ENCODE measurements around the gene DNAI1. TPM values are rescaled to one million over a fixed set of nuclear protein-coding genes. Genes with fewer than 3 reads are reported as not detected.

The DNAI1 gene
- total RNA-seq, 1 donor from 2014 or later: not detected

DNA sequence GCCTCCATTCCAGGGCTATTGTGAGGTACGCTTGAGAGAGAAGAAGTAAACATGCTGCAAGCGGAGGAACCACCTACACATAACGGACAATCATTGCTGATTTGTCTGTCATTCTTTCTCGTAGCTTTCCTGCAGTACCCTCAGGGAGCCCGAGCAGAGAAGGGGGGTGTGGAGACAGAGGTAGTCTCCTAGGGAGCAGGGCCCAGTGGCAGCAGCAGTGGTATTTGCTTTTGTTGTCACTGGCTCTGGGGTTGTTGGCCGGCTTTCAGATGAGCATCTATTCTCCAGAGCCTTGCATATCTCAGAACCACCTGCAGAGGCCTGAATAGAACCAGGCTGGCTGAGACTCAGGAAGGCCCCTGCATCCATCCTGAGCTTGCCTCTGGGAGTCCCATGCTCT is 44.3 kb downstream of the DNAI1 start:
- H3K27me3 ChIP-seq (ENCODE audit: control insufficient read depth, insufficient read depth, low read length): peaks cover 9% of the 10 kb centered on the region
- FAIRE-seq: no peak
- DNase-seq (ENCODE audit: low read depth): no peak
- H3K36me3 ChIP-seq (ENCODE audit: control insufficient read depth, insufficient read depth, low read length): no peaks in the 10 kb centered on the region
- TF ChIP-seq, protein P1, sequence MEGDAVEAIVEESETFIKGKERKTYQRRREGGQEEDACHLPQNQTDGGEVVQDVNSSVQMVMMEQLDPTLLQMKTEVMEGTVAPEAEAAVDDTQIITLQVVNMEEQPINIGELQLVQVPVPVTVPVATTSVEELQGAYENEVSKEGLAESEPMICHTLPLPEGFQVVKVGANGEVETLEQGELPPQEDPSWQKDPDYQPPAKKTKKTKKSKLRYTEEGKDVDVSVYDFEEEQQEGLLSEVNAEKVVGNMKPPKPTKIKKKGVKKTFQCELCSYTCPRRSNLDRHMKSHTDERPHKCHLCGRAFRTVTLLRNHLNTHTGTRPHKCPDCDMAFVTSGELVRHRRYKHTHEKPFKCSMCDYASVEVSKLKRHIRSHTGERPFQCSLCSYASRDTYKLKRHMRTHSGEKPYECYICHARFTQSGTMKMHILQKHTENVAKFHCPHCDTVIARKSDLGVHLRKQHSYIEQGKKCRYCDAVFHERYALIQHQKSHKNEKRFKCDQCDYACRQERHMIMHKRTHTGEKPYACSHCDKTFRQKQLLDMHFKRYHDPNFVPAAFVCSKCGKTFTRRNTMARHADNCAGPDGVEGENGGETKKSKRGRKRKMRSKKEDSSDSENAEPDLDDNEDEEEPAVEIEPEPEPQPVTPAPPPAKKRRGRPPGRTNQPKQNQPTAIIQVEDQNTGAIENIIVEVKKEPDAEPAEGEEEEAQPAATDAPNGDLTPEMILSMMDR (IDR thresholded peaks at IDR 0.05; ENCODE audit: insufficient read depth, low read length, severe bottlenecking): no peak
- H3K4me3 ChIP-seq (ENCODE audit: low read depth, low read length): no peak overlapping the region

- TF ChIP-seq, protein P1 (IDR thresholded peaks at IDR 0.05; ENCODE audit: insufficient read depth, low read length, severe bottlenecking): no peak
- Histone ChIP-seq H3K27me3 (ENCODE audit: control insufficient read depth, insufficient read depth, low read length) (peaks cover 9% of the 10 kb centered on the region), H3K36me3 (ENCODE audit: control insufficient read depth, insufficient read depth, low read length) (no peaks in the 10 kb centered on the region), H3K4me3 (ENCODE audit: low read depth, low read length) (no peak overlapping the region)
- FAIRE-seq (no peak), DNase-seq (ENCODE audit: low read depth) (no peak)
Measured at GRCh38 chr9:34503406-34503805, 44.8 kb downstream of the DNAI1 start.

DNA sequence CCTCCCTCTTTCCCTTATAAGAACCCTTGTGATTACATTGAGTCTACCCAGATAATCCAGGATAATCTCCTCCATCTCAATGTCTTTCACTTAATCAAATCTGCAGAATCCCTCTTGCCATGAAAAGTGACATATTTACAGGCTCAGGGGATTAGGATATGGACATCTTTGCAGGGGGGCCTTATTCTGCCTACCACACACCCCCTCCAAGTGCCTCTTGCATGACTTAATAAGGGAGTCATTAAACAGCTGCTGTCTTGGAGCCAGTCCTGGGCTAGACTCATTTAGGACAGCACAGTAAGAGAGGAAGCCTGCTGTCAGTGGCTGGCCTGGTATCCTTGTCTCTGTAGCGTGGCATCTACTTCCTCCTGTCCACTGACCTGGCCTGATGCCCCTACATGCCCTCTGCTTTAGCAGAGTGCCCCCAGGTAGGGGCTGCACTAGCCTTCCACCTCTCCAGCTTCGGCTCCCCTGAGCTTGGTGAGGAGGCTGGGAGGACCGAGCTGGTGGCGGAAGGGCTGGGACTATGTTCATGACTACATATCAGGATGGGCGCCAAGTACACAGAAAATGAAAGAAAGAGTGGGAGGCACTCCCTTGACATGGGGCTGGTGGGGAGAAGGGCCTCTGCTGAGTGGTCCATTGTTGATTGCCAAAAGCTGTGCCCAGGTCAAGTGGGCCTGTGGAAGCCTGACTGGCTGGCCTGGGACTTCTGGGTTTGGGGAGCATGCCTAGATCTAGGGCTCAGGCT is 46.9 kb downstream of the DNAI1 start:
- FAIRE-seq (no peak), DNase-seq (ENCODE audit: low read depth) (no peak)
- TF ChIP-seq, protein P1 (IDR thresholded peaks at IDR 0.05; ENCODE audit: insufficient read depth, low read length, severe bottlenecking): no peak
- Histone ChIP-seq H3K4me3 (ENCODE audit: low read depth, low read length) (no peak overlapping the region), H3K27me3 (ENCODE audit: control insufficient read depth, insufficient read depth, low read length) (peaks cover 9% of the 10 kb centered on the region), H3K36me3 (ENCODE audit: control insufficient read depth, insufficient read depth, low read length) (no peaks in the 10 kb centered on the region)

DNA sequence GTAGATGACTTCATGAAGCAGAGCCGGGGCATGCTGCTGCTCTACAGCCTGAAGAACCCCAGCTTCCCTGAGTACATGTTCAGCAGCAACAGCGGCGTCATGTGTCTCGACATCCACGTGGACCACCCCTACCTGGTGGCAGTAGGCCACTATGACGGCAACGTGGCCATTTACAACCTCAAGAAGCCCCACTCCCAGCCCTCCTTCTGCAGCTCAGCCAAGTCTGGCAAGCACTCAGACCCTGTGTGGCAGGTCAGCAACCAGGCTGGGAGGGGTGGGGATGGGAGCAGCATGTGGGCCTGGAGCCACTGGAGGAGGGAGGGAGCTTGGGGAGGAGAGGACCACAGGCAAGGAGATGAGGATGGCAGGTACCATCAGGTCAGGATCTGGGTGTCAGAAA is 48.0 kb downstream of the DNAI1 start:
- Histone ChIP-seq H3K27me3 (ENCODE audit: control insufficient read depth, insufficient read depth, low read length) (peaks cover 9% of the 10 kb centered on the region), H3K4me3 (ENCODE audit: low read depth, low read length) (no peak overlapping the region), H3K36me3 (ENCODE audit: control insufficient read depth, insufficient read depth, low read length) (no peaks in the 10 kb centered on the region)
- TF ChIP-seq, protein P1 (IDR thresholded peaks at IDR 0.05; ENCODE audit: insufficient read depth, low read length, severe bottlenecking): no peak
- no peak for DNase-seq (ENCODE audit: low read depth)
- no peak for FAIRE-seq

DNA sequence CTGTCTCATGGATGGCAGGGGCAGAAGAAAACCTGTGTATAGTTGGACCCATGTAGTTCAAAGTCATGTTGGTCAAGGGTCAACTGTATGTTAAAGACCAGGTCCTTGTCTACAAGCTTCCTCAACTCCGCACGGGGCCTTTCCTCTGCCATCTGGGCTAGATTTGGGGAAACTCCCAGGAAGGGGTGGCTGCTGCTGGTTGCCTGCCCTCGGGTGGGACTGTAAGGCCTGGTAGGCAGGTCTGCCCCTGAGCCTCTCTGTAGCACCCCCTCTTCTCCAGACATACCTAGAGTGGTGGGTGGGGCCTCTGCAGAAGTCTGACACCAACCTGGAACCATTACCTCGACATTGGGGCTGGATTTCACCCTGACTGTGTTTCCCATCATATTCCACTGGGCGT is 49.0 kb downstream of the DNAI1 start:
- Histone ChIP-seq H3K36me3 (ENCODE audit: control insufficient read depth, insufficient read depth, low read length) (no peaks in the 10 kb centered on the region), H3K27me3 (ENCODE audit: control insufficient read depth, insufficient read depth, low read length) (peaks cover 2% of the 10 kb centered on the region), H3K4me3 (ENCODE audit: low read depth, low read length) (no peak overlapping the region)
- TF ChIP-seq, protein P1 (IDR thresholded peaks at IDR 0.05; ENCODE audit: insufficient read depth, low read length, severe bottlenecking): no peak
- FAIRE-seq: no peak
- DNase-seq (ENCODE audit: low read depth): no peak

- no peaks in the 10 kb centered on the region for H3K36me3 ChIP-seq (ENCODE audit: control insufficient read depth, insufficient read depth, low read length)
- H3K4me3 ChIP-seq (ENCODE audit: low read depth, low read length): no peak overlapping the region
- peaks cover 2% of the 10 kb centered on the region for H3K27me3 ChIP-seq (ENCODE audit: control insufficient read depth, insufficient read depth, low read length)
- FAIRE-seq (no peak), DNase-seq (ENCODE audit: low read depth) (no peak)
- TF ChIP-seq, protein P1 (IDR thresholded peaks at IDR 0.05; ENCODE audit: insufficient read depth, low read length, severe bottlenecking): no peak
Measured at GRCh38 chr9:34507966-34508365, 49.4 kb downstream of the DNAI1 start.

Measured in bronchial epithelial cell (primary cell).